Measurements from ENCODE around the gene LSAMP. TPM values are rescaled to one million over a fixed set of nuclear protein-coding genes. Genes with fewer than 3 reads are reported as not detected.

Gene LSAMP
- total and polyA plus RNA-seq, 3 donors from 2014 or later: 3.1 to 10.3 (median 9.1) TPM

DNA sequence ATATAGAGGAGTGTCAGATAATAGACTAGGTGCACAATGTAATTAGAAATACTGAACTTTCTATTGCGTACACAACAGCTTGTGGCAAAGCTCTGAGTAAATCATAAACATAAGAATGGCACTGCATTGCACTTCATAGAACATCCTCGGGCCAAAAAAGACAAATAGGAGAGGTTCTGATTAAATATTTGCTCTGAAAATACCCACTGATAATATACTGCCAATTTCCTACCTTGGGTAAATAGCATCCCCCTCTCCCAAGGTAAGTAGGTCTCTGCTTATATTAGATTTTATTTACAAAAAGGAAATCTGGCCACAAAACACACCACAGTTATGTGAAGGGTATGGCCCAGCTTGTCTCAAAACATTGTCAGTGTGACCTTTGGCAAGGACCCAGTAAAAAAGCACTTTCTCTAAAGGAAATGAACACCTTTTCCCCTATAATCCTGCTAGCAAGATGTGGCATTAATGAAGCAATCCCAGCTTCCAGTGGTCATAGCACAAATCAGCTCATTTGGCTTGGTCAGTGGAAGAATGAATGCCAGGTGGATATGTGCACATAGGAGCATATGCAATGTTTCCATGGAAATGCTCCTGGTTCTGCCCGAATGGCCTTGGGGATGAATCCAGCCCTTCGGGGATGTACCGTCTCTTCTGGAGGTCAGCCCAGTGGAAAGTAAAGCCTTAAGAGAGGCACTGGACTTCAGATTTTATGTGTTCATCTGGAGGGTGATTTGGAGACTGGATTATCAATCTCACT, 315.9 kb downstream of the LSAMP start:
- Histone ChIP-seq H3K9me3 (no peaks in the 10 kb centered on the region), H3K36me3 (ENCODE audit: low read depth, missing control alignments) (no peaks in the 10 kb centered on the region), H3K27ac (no peak overlapping the region), H3K4me1 (no peaks in the 10 kb centered on the region), H3K27me3 (no peaks in the 10 kb centered on the region), H3K4me3 (no peak overlapping the region)
- DNase-seq: peak; percentile 30
- 54 to 68% methylated on average over 5 of the region's 5 CpGs for WGBS, 2 donors
- intact Hi-C loops (cut with DNase I; ENCODE audit: low total_unique reads): no loop called here
- TF ChIP-seq POLR2A (IDR thresholded peaks at IDR 0.05): no peak
- TF ChIP-seq, protein P1, sequence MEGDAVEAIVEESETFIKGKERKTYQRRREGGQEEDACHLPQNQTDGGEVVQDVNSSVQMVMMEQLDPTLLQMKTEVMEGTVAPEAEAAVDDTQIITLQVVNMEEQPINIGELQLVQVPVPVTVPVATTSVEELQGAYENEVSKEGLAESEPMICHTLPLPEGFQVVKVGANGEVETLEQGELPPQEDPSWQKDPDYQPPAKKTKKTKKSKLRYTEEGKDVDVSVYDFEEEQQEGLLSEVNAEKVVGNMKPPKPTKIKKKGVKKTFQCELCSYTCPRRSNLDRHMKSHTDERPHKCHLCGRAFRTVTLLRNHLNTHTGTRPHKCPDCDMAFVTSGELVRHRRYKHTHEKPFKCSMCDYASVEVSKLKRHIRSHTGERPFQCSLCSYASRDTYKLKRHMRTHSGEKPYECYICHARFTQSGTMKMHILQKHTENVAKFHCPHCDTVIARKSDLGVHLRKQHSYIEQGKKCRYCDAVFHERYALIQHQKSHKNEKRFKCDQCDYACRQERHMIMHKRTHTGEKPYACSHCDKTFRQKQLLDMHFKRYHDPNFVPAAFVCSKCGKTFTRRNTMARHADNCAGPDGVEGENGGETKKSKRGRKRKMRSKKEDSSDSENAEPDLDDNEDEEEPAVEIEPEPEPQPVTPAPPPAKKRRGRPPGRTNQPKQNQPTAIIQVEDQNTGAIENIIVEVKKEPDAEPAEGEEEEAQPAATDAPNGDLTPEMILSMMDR (IDR thresholded peaks at IDR 0.05): no peak

DNA sequence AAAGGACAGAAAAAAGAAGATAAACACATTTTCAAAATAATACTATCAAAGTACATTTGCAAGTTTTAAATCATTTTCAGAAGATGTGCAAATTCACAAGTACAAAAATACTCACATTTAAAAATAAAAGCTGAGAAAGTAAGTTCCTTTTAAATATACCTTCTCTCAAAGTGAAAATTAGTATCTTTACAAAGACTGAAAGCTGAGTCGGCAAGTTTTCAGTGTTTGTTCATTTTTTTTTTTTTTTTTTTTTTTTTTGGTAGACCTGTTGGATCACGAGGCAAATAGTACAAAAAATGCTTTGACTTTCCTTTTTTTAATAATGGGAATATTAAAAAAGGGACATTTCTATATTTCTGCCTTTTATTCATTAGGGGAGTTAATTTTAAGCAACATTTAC, 317.8 kb downstream of the LSAMP start:
- WGBS, 2 donors: 82 to 91% methylated on average over 2 of the region's 2 CpGs
- TF ChIP-seq POLR2A (IDR thresholded peaks at IDR 0.05): no peak
- no peak for DNase-seq
- Histone ChIP-seq H3K9me3 (no peaks in the 10 kb centered on the region), H3K36me3 (ENCODE audit: low read depth, missing control alignments) (no peaks in the 10 kb centered on the region), H3K27me3 (no peaks in the 10 kb centered on the region), H3K27ac (no peak overlapping the region), H3K4me1 (no peaks in the 10 kb centered on the region), H3K4me3 (no peak overlapping the region)
- intact Hi-C loops (cut with DNase I; ENCODE audit: low total_unique reads): no loop called here

DNA sequence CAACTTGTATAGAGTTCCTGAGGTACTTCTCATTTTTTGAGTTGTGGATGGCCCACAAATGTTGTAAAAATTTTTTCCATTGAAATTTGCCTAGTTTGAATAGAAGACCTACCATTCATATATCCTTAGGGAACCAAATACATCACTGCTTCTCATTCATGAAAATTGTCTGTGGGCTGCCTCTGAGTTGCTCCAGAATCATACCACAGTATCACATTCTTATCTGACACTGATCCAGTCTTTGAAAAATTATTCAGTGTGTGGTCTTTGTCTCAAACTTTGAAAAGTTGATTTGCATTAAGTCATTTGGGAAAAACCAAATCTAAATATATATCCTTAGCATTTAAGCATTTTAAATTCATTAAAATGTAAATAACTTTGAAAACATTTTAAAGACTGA, 321.1 kb downstream of the LSAMP start:
- no peaks in the 10 kb centered on the region for H3K36me3 ChIP-seq (ENCODE audit: low read depth, missing control alignments)
- H3K27me3 ChIP-seq: no peaks in the 10 kb centered on the region
- intact Hi-C loops (cut with DNase I; ENCODE audit: low total_unique reads): no loop called here
- no peak for TF ChIP-seq POLR2A (IDR thresholded peaks at IDR 0.05)
- TF ChIP-seq, protein P1 (IDR thresholded peaks at IDR 0.05): no peak
- no peak overlapping the region for H3K4me3 ChIP-seq
- H3K4me1 ChIP-seq: no peaks in the 10 kb centered on the region
- H3K27ac ChIP-seq: no peak overlapping the region
- DNase-seq: no peak
- no peaks in the 10 kb centered on the region for H3K9me3 ChIP-seq

DNA sequence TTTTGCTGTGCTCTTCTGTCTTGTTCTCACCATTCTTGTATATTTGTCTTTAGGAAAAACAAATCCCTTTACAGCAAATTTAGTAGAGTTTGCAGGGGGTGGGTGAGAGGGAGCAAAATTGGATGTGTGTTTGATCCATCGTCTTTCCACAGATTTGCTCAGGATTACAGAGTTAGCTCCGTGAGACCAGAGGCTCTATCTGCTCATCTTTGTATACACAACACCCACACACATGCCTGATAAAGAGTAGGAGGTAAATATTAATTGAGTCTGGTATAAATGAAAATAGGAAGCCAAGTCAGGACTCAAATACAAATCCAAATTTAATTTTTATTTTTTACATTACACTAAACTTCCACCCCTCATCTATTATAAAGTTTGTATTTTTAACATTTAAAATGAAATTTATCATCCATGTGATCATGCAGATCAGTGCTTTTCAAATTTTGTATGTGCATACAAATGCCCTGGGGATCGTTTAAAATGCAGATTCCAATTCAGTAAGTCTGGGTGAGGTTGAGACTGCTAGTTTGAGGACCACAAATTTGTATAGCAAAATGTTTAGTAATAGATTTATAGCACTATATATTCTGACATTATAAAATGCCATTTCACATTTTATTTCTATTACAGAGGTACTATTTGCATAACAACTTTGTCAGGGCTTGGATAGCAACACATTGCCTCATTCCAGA, 326.7 kb downstream of the LSAMP start:
- Histone ChIP-seq H3K27me3 (no peaks in the 10 kb centered on the region), H3K4me3 (no peak overlapping the region), H3K27ac (no peak overlapping the region), H3K36me3 (ENCODE audit: low read depth, missing control alignments) (no peaks in the 10 kb centered on the region), H3K9me3 (no peaks in the 10 kb centered on the region), H3K4me1 (no peaks in the 10 kb centered on the region)
- intact Hi-C loops (cut with DNase I; ENCODE audit: low total_unique reads): no loop called here
- WGBS, 2 donors: 70 to 77% methylated on average over 3 of the region's 3 CpGs
- DNase-seq: no peak
- TF ChIP-seq POLR2A (IDR thresholded peaks at IDR 0.05): no peak
- TF ChIP-seq, protein P1 (IDR thresholded peaks at IDR 0.05): no peak

DNA sequence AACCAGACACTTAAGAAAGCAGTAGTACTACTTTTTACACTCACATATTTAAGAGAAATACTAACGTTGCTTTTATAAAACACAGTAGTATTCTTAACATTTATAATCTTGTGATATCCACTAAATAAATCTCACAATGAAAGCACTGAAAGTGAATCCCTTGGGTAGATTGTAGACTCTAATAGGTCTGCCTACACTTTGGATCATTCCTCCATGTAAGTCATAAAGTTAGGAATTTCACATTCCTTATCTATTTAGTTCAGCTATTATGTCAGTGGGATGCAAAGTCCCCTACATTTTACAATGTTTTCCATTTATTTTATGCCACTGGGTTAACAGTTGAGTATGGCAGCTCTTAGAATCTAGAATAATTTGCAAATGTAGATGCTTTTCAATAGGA, 330.7 kb downstream of the LSAMP start:
- H3K4me3 ChIP-seq: no peak overlapping the region
- no peak overlapping the region for H3K27ac ChIP-seq
- no peaks in the 10 kb centered on the region for H3K4me1 ChIP-seq
- WGBS, 2 donors: 72 to 73% methylated on average over 1 of the region's 1 CpG
- H3K9me3 ChIP-seq: no peaks in the 10 kb centered on the region
- intact Hi-C loops (cut with DNase I; ENCODE audit: low total_unique reads): no loop called here
- no peaks in the 10 kb centered on the region for H3K36me3 ChIP-seq (ENCODE audit: low read depth, missing control alignments)
- no peak for TF ChIP-seq POLR2A (IDR thresholded peaks at IDR 0.05)
- TF ChIP-seq, protein P1 (IDR thresholded peaks at IDR 0.05): no peak
- no peak for DNase-seq
- H3K27me3 ChIP-seq: no peaks in the 10 kb centered on the region
